Type B pancreatic cell (in vitro differentiated cells): ENCODE data around the gene FOXA2. TPM values are rescaled to one million over a fixed set of nuclear protein-coding genes. Genes with fewer than 3 reads are reported as not detected.
"Not testable (repeated sequence)": the region's sequence is repeated elsewhere in the genome, so short reads cannot be mapped to it uniquely, and the experiment has no call there.

ENCODE experiments used
- DNase-seq: peaks from one replicate; pipeline ENCODE4 v3.0.0; 2021; ENCODE audit warnings: mixed read lengths; ENCODE audit not compliant: unreplicated experiment; ENCODE audit errors: extremely low spot score
- H3K27ac Mint-ChIP-seq: 2 replicates; pipeline ENCODE4 v1.8.0; 2021; ENCODE audit warnings: mild to moderate bottlenecking, mixed read lengths
- H3K27me3 Mint-ChIP-seq: 2 replicates; pipeline ENCODE4 v1.8.0; 2021; ENCODE audit warnings: mixed read lengths
- H3K36me3 Mint-ChIP-seq: 2 replicates; pipeline ENCODE4 v1.8.0; 2021; ENCODE audit warnings: mixed read lengths
- H3K4me1 Mint-ChIP-seq: one replicate; pipeline ENCODE4 v1.8.0; 2021; ENCODE audit warnings: mixed read lengths; ENCODE audit not compliant: unreplicated experiment
- H3K4me3 Mint-ChIP-seq: 2 replicates; pipeline ENCODE4 v1.8.0; 2021; ENCODE audit warnings: mild to moderate bottlenecking, mixed read lengths
- H3K9me3 Mint-ChIP-seq: 2 replicates; pipeline ENCODE4 v1.8.0; 2021; ENCODE audit warnings: mixed read lengths
- CTCF ChIP-seq: fragments of 200-600 bp; sonication (generic); conservative IDR thresholded peaks from 2 replicates; pipeline ENCODE4 v1.5.0; 2021; ENCODE audit warnings: antibody characterized with exemption, mild to moderate bottlenecking
- total RNA-seq: library from RNA; stranded (reverse); gene quantifications from 2 replicates; pipeline ENCODE4 v1.2.1, GENCODE V29; 2021; ENCODE audit warnings: low replicate concordance

Gene FOXA2
- total RNA-seq, 1 donor from 2014 or later: 17.5 TPM

GRCh38 chr20:22611636-22612035, 27.3 kb upstream of the FOXA2 start:
- no peak overlapping the region for H3K27ac Mint-ChIP-seq
- H3K36me3 Mint-ChIP-seq: no peaks in the 10 kb centered on the region
- TF ChIP-seq CTCF: no peak
- H3K4me1 Mint-ChIP-seq: no peaks in the 10 kb centered on the region
- no peak for DNase-seq
- peaks cover 61% of the 10 kb centered on the region for H3K27me3 Mint-ChIP-seq
- no peak overlapping the region for H3K4me3 Mint-ChIP-seq
- H3K9me3 Mint-ChIP-seq: no peaks in the 10 kb centered on the region

GRCh38 chr20:22607695-22608094, 23.3 kb upstream of the FOXA2 start:
- TF ChIP-seq CTCF: no peak
- DNase-seq: no peak
- H3K36me3 Mint-ChIP-seq: no peaks in the 10 kb centered on the region
- no peaks in the 10 kb centered on the region for H3K9me3 Mint-ChIP-seq
- no peaks in the 10 kb centered on the region for H3K4me1 Mint-ChIP-seq
- H3K27ac Mint-ChIP-seq: no peak overlapping the region
- no peak overlapping the region for H3K4me3 Mint-ChIP-seq
- peaks cover 69% of the 10 kb centered on the region for H3K27me3 Mint-ChIP-seq

GRCh38 chr20:22604815-22605214, 20.4 kb upstream of the FOXA2 start:
- H3K27me3 Mint-ChIP-seq: peaks cover 62% of the 10 kb centered on the region
- no peaks in the 10 kb centered on the region for H3K36me3 Mint-ChIP-seq
- no peaks in the 10 kb centered on the region for H3K4me1 Mint-ChIP-seq
- DNase-seq: no peak
- no peak overlapping the region for H3K4me3 Mint-ChIP-seq
- H3K27ac Mint-ChIP-seq: no peak overlapping the region
- no peaks in the 10 kb centered on the region for H3K9me3 Mint-ChIP-seq
- no peak for TF ChIP-seq CTCF

GRCh38 chr20:22601361-22602141, 17.2 kb upstream of the FOXA2 start:
- Mint-ChIP-seq H3K27ac (no peak overlapping the region), H3K27me3 (peaks cover 49% of the 10 kb centered on the region), H3K36me3 (no peaks in the 10 kb centered on the region), H3K4me1 (no peaks in the 10 kb centered on the region), H3K4me3 (no peak overlapping the region), H3K9me3 (no peaks in the 10 kb centered on the region)
- DNase-seq: no peak
- TF ChIP-seq CTCF: no peak

GRCh38 chr20:22599258-22599657, 14.9 kb upstream of the FOXA2 start:
- not testable (repeated sequence) for DNase-seq, H3K36me3 Mint-ChIP-seq, H3K27ac Mint-ChIP-seq, H3K4me1 Mint-ChIP-seq, H3K4me3 Mint-ChIP-seq, H3K9me3 Mint-ChIP-seq
- peaks cover 52% of the 10 kb centered on the region for H3K27me3 Mint-ChIP-seq

GRCh38 chr20:22597303-22597702, 12.9 kb upstream of the FOXA2 start:
- Mint-ChIP-seq H3K36me3 (no peaks in the 10 kb centered on the region), H3K9me3 (no peaks in the 10 kb centered on the region), H3K4me1 (no peaks in the 10 kb centered on the region), H3K27me3 (peaks cover 53% of the 10 kb centered on the region), H3K4me3 (no peak overlapping the region), H3K27ac (no peak overlapping the region)
- DNase-seq: no peak
- no peak for TF ChIP-seq CTCF
